HG03039 (cell line): ENCODE data around the gene ATP8B4.

Experiments used
- ATAC-seq: cut with Tn5 transposase; IDR thresholded peaks from one replicate; pipeline ENCODE4 v1.9.1; 2021; ENCODE audit warnings: mild to moderate bottlenecking, moderate library complexity; ENCODE audit not compliant: unreplicated experiment

The ATP8B4 gene

GRCh38 chr15:49865925-49866757 is 252.9 kb downstream of the ATP8B4 start:
- no peak for ATAC-seq

- ATAC-seq: no peak
Measured at GRCh38 chr15:49864251-49864650, 254.8 kb downstream of the ATP8B4 start.

- ATAC-seq: no peak
Measured at GRCh38 chr15:49863431-49864224, 255.4 kb downstream of the ATP8B4 start.

- ATAC-seq: no peak
Measured at GRCh38 chr15:49860101-49860500, 258.9 kb downstream of the ATP8B4 start.

GRCh38 chr15:49857496-49858475 is 261.2 kb downstream of the ATP8B4 start:
- ATAC-seq: no peak

- no peak for ATAC-seq
Measured at GRCh38 chr15:49855917-49856637, 263.0 kb downstream of the ATP8B4 start.

- no peak for ATAC-seq
Measured at GRCh38 chr15:49852756-49853155, 266.3 kb downstream of the ATP8B4 start.

- no peak for ATAC-seq
Measured at GRCh38 chr15:49848807-49849206, 270.2 kb downstream of the ATP8B4 start.

GRCh38 chr15:49848282-49848724 is 270.7 kb downstream of the ATP8B4 start:
- ATAC-seq: no peak

GRCh38 chr15:49847423-49848281 is 271.4 kb downstream of the ATP8B4 start:
- ATAC-seq: no peak

GRCh38 chr15:49844390-49844789 is 274.6 kb downstream of the ATP8B4 start:
- no peak for ATAC-seq

- no peak for ATAC-seq
Measured at GRCh38 chr15:49843725-49844124, 275.3 kb downstream of the ATP8B4 start.

GRCh38 chr15:49842031-49842730 is 276.9 kb downstream of the ATP8B4 start:
- ATAC-seq: no peak

- no peak for ATAC-seq
Measured at GRCh38 chr15:49832511-49832910, 286.5 kb downstream of the ATP8B4 start.

- ATAC-seq: no peak
Measured at GRCh38 chr15:49831206-49831965, 287.6 kb downstream of the ATP8B4 start.

- no peak for ATAC-seq
Measured at GRCh38 chr15:49830391-49830790, 288.6 kb downstream of the ATP8B4 start.

GRCh38 chr15:49827311-49827710 is 291.7 kb downstream of the ATP8B4 start:
- ATAC-seq: no peak
